Measurements from ENCODE around the gene UBE2QL1. TPM values are rescaled to one million over a fixed set of nuclear protein-coding genes. Genes with fewer than 3 reads are reported as not detected.

The UBE2QL1 gene
- total RNA-seq, 1 experiment from 2014 or later, result 0.11 TPM

- no peaks in the 10 kb centered on the region for H3K79me1 ChIP-seq (ENCODE audit: insufficient read depth, low read depth, low read length, poor library complexity, severe bottlenecking)
- no peak overlapping the region for H2BK120ac ChIP-seq (ENCODE audit: low read depth, low read length, poor library complexity, severe bottlenecking)
- H2BK20ac ChIP-seq (ENCODE audit: low read depth, low read length, poor library complexity, severe bottlenecking), result no peak overlapping the region
- no CpG with 5 or more reads among the region's 6 CpGs for WGBS (ENCODE audit: extremely low coverage, insufficient read length, low lambda C conversion rate)
- no peak overlapping the region for H3K4me3 Mint-ChIP-seq
- no peaks in the 10 kb centered on the region for H3K4me1 ChIP-seq (ENCODE audit: insufficient read depth, low read length)
- no peak overlapping the region for H3T11ph ChIP-seq (ENCODE audit: low read length)
- H4K8ac ChIP-seq (replicated peaks; ENCODE audit: insufficient read length, low read depth, low read length), result no peak overlapping the region
- no peak for DNase-seq
- no peaks in the 10 kb centered on the region for H4K20me1 ChIP-seq (ENCODE audit: control insufficient read depth, insufficient read depth, insufficient read length)
- H3K27ac Mint-ChIP-seq, result no peak overlapping the region
- H3K9me3 ChIP-seq (ENCODE audit: control insufficient read depth, low read depth, low read length), result no peaks in the 10 kb centered on the region
- H3K79me2 ChIP-seq (ENCODE audit: insufficient read depth, low read length), result no peaks in the 10 kb centered on the region
- no peak overlapping the region for H3K4me2 ChIP-seq (ENCODE audit: insufficient read depth, insufficient read length, low read length)
- H3K4ac ChIP-seq (ENCODE audit: low read depth, low read length), result no peak overlapping the region
- no peak overlapping the region for H4K5ac ChIP-seq (ENCODE audit: insufficient read length, low read depth, low read length)
- H3K14ac ChIP-seq (ENCODE audit: insufficient read depth, low read length), result no peak overlapping the region
- H2BK15ac ChIP-seq (ENCODE audit: low read depth, low read length), result no peak overlapping the region
- H3K27me3 ChIP-seq (ENCODE audit: insufficient read depth, low read length), result peaks cover 9% of the 10 kb centered on the region; the same call in 1 of the 2 replicates
- no peaks in the 10 kb centered on the region for H3K36me3 Mint-ChIP-seq (ENCODE audit: insufficient read depth in 1 of 3, low read depth in 3 of 3)
- H3K23me2 ChIP-seq (ENCODE audit: insufficient read length, low read depth, low read length, poor library complexity, severe bottlenecking), result no peaks in the 10 kb centered on the region
- peaks cover 94% of the 10 kb centered on the region for H3K27me3 Mint-ChIP-seq (ENCODE audit: low read depth)
- H3K9me3 Mint-ChIP-seq, result no peaks in the 10 kb centered on the region; a peak in 1 of 5 replicates
- H2BK5ac ChIP-seq (ENCODE audit: insufficient read length, low read length), result no peak overlapping the region
- no peak overlapping the region for H2BK12ac ChIP-seq (ENCODE audit: insufficient read length, low read depth, low read length)
- no peak overlapping the region for H3K56ac ChIP-seq (ENCODE audit: insufficient read length, low read depth, low read length)
- H4K91ac ChIP-seq (ENCODE audit: insufficient read length, low read depth, low read length), result no peak overlapping the region
- H3K23ac ChIP-seq (ENCODE audit: insufficient read length, low read depth, low read length), result no peak overlapping the region
- no peak overlapping the region for H2AK5ac ChIP-seq (ENCODE audit: insufficient read length, low read length)
- no peak overlapping the region for H2AFZ ChIP-seq (ENCODE audit: low read length)
- no peaks in the 10 kb centered on the region for H3K4me1 Mint-ChIP-seq
- H3K18ac ChIP-seq (ENCODE audit: insufficient read length, low read depth, low read length), result no peak overlapping the region
- no peak overlapping the region for H3K9ac ChIP-seq (ENCODE audit: extremely low read depth, insufficient read length, low read length)
- no peak overlapping the region for H3K27ac ChIP-seq (ENCODE audit: insufficient read length, low read depth, low read length)
- TF ChIP-seq CTCF (conservative IDR thresholded peaks at IDR 0.05), result no peak
These were observed 8.2 kb downstream of the UBE2QL1 start for GRCh38 chr5:6456766-6457370.
